OCI-LY3 (cell line): ENCODE measurements around the gene SLC25A13.

ENCODE experiments used
- H2AFZ ChIP-seq: fragments of 200-600, 300-600 bp; shearing (Covaris generic); 2 replicates; pipeline ENCODE4 v1.6.0; 2014; ENCODE audit warnings: antibody characterized with exemption, low read depth, low read length
- H3K27ac ChIP-seq: fragments of 200-600, 300-600 bp; sonication (generic); 2 replicates; pipeline ENCODE4 v1.5.1; 2014; ENCODE audit warnings: mild to moderate bottlenecking, low read length, moderate library complexity, mixed read lengths
- H3K27me3 ChIP-seq: fragments of 200-600, 300-600 bp; sonication (generic); 2 replicates; pipeline ENCODE4 v1.6.1; 2014; ENCODE audit warnings: low read depth, low read length, mixed read lengths
- H3K36me3 ChIP-seq: fragments of 200-600, 300-600 bp; sonication (generic); replicated peaks from 2 replicates; pipeline ENCODE3; 2014; ENCODE audit warnings: low read depth, low read length, mixed read lengths
- H3K4me1 ChIP-seq: fragments of 300-600, 200-600 bp; sonication (generic); 2 replicates; pipeline ENCODE4 v1.6.1; 2014; ENCODE audit warnings: low read length, mixed read lengths
- H3K4me2 ChIP-seq: fragments of 200-600, 300-600 bp; sonication (generic); 2 replicates; pipeline ENCODE4 v1.6.1; 2014; ENCODE audit warnings: low read length, mixed read lengths
- H3K4me3 ChIP-seq: fragments of 300-600, 200-600 bp; sonication (generic); 2 replicates; pipeline ENCODE4 v1.5.1; 2014; ENCODE audit warnings: antibody characterized with exemption, mild to moderate bottlenecking, low read length, moderate library complexity
- H3K79me2 ChIP-seq: fragments of 300-600, 200-600 bp; shearing (Covaris generic); 2 replicates; pipeline ENCODE4 v1.6.1; 2014; ENCODE audit warnings: mild to moderate bottlenecking, low read length, mixed read lengths
- H3K9ac ChIP-seq: fragments of 300-600, 200-600 bp; shearing (Covaris generic); 2 replicates; pipeline ENCODE4 v1.6.0; 2014; ENCODE audit warnings: mild to moderate bottlenecking, low read length, moderate library complexity
- H3K9me3 ChIP-seq: fragments of 200-600, 300-600 bp; shearing (Covaris generic); 2 replicates; pipeline ENCODE4 v1.6.1; 2014; ENCODE audit warnings: low read length, mixed read lengths; ENCODE audit not compliant: insufficient read depth
- H4K20me1 ChIP-seq: fragments of 200-600, 300-600 bp; sonication (generic); 2 replicates; pipeline ENCODE4 v1.6.1; 2016; ENCODE audit warnings: low read length, mixed read lengths; ENCODE audit not compliant: insufficient read depth
- EZH2phosphoT487 ChIP-seq: fragments of 200-600 bp; shearing (Covaris generic); IDR thresholded peaks from 2 replicates; pipeline ENCODE4 v1.6.1; 2018; ENCODE audit warnings: antibody characterized with exemption, mixed run types, low read depth
- TF ChIP-seq, protein P1 (sequence below): fragments of 200-600, 300-600 bp; sonication (generic); IDR thresholded peaks from 2 replicates; pipeline ENCODE4 v1.5.1; 2014; ENCODE audit warnings: antibody characterized with exemption, low read length, low read depth

SLC25A13 gene

DNA sequence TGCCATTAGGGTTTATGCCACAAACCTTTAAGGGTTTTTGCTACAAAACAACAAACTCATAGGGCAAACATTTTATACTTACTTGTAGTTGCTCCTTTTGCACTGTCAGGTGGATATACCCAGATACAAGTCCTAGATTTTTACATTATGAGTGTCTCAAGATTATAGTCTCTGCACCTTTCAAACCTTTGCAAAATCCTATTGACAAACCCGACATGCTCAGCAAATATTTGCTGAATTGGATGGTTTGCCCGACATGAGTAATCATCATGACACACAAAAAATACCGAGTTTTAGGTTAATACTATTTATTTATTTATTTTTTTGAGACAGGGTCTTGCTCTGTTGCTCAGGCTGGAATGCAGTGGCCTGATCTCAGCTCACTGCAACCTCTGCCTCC, 117.3 kb downstream of the SLC25A13 start:
- Histone ChIP-seq H3K4me3 (no peak overlapping the region), H3K27ac (no peak overlapping the region), H3K27me3 (no peaks in the 10 kb centered on the region), H3K9ac (no peak overlapping the region), H4K20me1 (no peaks in the 10 kb centered on the region), H3K4me2 (no peak overlapping the region), H3K79me2 (no peaks in the 10 kb centered on the region), H3K4me1 (no peaks in the 10 kb centered on the region), H2AFZ (no peak overlapping the region), H3K9me3 (no peaks in the 10 kb centered on the region), H3K36me3 (peaks cover 6% of the 10 kb centered on the region)
- TF ChIP-seq EZH2phosphoT487, result no peak
- TF ChIP-seq, protein P1, sequence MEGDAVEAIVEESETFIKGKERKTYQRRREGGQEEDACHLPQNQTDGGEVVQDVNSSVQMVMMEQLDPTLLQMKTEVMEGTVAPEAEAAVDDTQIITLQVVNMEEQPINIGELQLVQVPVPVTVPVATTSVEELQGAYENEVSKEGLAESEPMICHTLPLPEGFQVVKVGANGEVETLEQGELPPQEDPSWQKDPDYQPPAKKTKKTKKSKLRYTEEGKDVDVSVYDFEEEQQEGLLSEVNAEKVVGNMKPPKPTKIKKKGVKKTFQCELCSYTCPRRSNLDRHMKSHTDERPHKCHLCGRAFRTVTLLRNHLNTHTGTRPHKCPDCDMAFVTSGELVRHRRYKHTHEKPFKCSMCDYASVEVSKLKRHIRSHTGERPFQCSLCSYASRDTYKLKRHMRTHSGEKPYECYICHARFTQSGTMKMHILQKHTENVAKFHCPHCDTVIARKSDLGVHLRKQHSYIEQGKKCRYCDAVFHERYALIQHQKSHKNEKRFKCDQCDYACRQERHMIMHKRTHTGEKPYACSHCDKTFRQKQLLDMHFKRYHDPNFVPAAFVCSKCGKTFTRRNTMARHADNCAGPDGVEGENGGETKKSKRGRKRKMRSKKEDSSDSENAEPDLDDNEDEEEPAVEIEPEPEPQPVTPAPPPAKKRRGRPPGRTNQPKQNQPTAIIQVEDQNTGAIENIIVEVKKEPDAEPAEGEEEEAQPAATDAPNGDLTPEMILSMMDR, result no peak

DNA sequence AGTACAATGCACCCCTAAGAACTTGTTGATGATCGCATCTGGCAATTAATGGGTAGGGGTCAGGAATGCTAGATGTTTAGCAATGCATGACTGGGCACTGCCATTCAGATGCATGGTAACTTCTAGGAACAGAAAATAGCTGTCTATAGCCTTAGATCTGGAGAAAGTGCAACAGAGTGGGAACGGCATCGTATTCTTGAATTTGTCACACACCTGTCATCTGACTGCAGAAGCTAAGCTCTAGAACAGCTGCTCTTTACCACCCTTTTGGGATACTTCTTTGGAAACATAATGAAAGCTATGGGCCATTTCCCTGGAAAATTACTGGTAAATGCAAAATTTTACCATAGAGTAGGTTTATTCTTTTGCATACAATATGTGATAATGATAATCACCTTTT, 118.1 kb downstream of the SLC25A13 start:
- H3K4me3 ChIP-seq, result no peak overlapping the region
- H3K4me1 ChIP-seq, result no peaks in the 10 kb centered on the region
- H3K27me3 ChIP-seq, result no peaks in the 10 kb centered on the region
- H3K36me3 ChIP-seq, result peaks cover 6% of the 10 kb centered on the region
- H3K9ac ChIP-seq, result no peak overlapping the region
- no peaks in the 10 kb centered on the region for H3K9me3 ChIP-seq
- no peaks in the 10 kb centered on the region for H3K79me2 ChIP-seq
- no peak overlapping the region for H3K4me2 ChIP-seq
- no peak overlapping the region for H3K27ac ChIP-seq
- TF ChIP-seq, protein P1, result no peak
- no peak for TF ChIP-seq EZH2phosphoT487
- H2AFZ ChIP-seq, result no peak overlapping the region
- no peaks in the 10 kb centered on the region for H4K20me1 ChIP-seq

DNA sequence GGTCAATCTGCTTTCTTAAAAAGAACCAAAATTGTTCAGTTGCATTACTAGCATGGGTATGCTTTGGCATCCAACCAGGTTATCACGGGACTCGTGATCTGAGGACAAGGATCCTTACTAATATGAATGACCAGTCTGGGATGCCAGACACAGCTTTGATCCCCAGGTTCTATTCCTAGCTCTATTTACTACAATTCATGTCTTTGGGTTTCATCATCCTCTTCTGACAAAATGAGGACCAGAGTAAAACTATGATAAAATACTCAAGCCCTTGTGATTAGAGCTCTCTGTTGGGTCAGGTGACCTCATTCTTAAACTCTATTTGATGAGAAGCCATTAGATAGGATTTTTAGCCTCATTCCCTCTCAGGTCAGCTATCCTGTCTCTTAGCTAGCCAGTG, 119.8 kb downstream of the SLC25A13 start:
- no peak overlapping the region for H3K4me3 ChIP-seq
- H3K36me3 ChIP-seq, result peaks cover 6% of the 10 kb centered on the region
- no peak overlapping the region for H3K4me2 ChIP-seq
- no peaks in the 10 kb centered on the region for H3K4me1 ChIP-seq
- H3K27me3 ChIP-seq, result no peaks in the 10 kb centered on the region
- no peaks in the 10 kb centered on the region for H4K20me1 ChIP-seq
- TF ChIP-seq EZH2phosphoT487, result no peak
- TF ChIP-seq, protein P1, result no peak
- H3K9ac ChIP-seq, result no peak overlapping the region
- no peaks in the 10 kb centered on the region for H3K9me3 ChIP-seq
- no peak overlapping the region for H2AFZ ChIP-seq
- no peak overlapping the region for H3K27ac ChIP-seq
- H3K79me2 ChIP-seq, result no peaks in the 10 kb centered on the region

DNA sequence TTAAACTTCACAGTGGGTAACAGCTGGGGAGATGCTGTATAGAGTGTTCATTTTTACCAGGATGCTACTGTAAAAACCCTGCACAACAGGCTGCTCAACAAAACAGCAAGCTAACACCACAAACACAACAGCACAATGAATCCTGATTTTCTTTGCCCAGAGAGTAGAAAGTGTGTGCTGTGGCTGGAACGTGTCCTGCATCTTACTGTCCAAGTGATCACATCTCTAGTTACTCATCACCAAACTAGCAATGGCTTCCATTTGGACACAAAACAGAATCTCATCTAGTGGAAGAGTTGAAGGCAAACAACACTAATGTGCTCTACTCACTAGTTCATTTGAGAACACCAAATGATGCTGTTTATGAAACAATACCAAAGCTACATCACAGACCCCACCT, 121.2 kb downstream of the SLC25A13 start:
- H3K36me3 ChIP-seq, result peaks cover 9% of the 10 kb centered on the region
- H3K4me2 ChIP-seq, result no peak overlapping the region
- TF ChIP-seq EZH2phosphoT487, result no peak
- TF ChIP-seq, protein P1, result no peak
- H3K9ac ChIP-seq, result no peak overlapping the region
- no peaks in the 10 kb centered on the region for H4K20me1 ChIP-seq
- H3K27me3 ChIP-seq, result no peaks in the 10 kb centered on the region
- no peak overlapping the region for H3K27ac ChIP-seq
- no peaks in the 10 kb centered on the region for H3K4me1 ChIP-seq
- H3K9me3 ChIP-seq, result no peaks in the 10 kb centered on the region
- no peak overlapping the region for H3K4me3 ChIP-seq
- no peaks in the 10 kb centered on the region for H3K79me2 ChIP-seq
- no peak overlapping the region for H2AFZ ChIP-seq
